ENCODE data around the gene FCGR3A.

Gene FCGR3A

DNA sequence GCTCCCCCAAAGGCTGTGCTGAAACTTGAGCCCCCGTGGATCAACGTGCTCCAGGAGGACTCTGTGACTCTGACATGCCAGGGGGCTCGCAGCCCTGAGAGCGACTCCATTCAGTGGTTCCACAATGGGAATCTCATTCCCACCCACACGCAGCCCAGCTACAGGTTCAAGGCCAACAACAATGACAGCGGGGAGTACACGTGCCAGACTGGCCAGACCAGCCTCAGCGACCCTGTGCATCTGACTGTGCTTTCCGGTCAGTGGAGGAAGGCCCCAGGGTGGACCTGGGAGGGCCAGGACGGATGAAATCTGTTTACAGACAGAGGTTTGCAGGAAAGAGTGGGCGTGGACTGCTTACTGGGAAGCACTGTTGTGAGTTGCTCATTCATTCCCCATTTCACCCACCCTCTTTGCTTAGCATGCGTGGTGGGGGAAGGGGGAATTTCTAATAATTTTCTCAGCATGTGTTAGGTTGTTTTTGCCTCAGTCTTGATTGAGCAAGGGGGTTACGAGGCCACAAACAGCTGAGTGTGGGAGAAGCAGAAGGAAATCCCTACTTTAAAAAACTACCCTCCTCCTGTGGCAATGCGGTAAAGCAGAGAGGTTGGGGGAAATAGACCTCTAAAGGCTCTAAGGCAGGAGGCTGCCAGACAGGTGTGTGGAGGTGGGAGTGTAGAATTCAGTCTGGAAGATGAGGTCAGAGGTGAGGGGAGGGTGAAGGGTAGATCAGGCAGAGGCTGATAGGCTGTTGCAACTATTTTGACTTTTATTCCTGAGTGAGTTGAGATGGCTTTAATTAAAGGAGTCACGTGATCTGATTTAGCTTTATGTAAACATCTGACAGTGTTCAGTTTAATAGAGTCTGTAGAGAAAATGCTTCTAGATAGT, 43.0 kb downstream of the FCGR3A start:
- Histone ChIP-seq H3K27ac (ENCODE audit: low read depth, low read length) (no peak overlapping the region), H3K4me2 (ENCODE audit: low read length) (no peak overlapping the region), H3K27me3 (ENCODE audit: control insufficient read depth, low read length) (peaks cover 4% of the 10 kb centered on the region)

DNA sequence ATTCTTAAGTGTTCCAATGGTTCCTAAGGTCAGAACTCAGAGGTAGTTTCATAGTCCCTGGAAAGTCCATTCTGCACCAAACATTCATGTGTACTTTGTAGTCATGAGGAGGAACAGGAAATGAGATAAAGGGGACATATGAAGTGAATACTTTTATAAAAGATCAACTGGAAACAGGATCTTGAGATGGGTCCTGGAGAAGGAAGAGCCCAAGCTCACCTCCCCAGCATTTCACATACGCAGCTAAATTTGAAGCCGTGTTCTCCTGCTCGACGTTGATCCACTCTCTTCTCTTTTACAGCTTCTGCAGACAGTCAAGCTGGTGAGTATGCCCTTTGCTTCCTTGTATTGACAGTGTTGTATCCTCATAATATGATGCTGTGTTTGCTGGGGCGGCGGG, 43.9 kb downstream of the FCGR3A start:
- peak overlapping the region; percentile 46 for H3K4me2 ChIP-seq (ENCODE audit: low read length)

More for the DNA sequence above, 43.0 kb downstream of the FCGR3A start:
- Histone ChIP-seq H3K79me2 (ENCODE audit: control insufficient read depth, low read length) (no peaks in the 10 kb centered on the region), H3K36me3 (ENCODE audit: control insufficient read depth, low read length) (no peaks in the 10 kb centered on the region), H3K9me3 (ENCODE audit: control insufficient read depth, insufficient read depth, low read length) (no peaks in the 10 kb centered on the region), H3K9me2 (replicated peaks; ENCODE audit: control insufficient read depth, low read length) (no peaks in the 10 kb centered on the region), H4K20me1 (ENCODE audit: control insufficient read depth, insufficient read depth, low read depth, low read length) (no peaks in the 10 kb centered on the region), H3K4me1 (ENCODE audit: control insufficient read depth, low read length) (peaks cover 16% of the 10 kb centered on the region), H3F3A (ENCODE audit: control insufficient read depth, insufficient read depth) (no peaks in the 10 kb centered on the region), H3K4me3 (ENCODE audit: low read length) (no peak overlapping the region)
- TF ChIP-seq, protein P1, sequence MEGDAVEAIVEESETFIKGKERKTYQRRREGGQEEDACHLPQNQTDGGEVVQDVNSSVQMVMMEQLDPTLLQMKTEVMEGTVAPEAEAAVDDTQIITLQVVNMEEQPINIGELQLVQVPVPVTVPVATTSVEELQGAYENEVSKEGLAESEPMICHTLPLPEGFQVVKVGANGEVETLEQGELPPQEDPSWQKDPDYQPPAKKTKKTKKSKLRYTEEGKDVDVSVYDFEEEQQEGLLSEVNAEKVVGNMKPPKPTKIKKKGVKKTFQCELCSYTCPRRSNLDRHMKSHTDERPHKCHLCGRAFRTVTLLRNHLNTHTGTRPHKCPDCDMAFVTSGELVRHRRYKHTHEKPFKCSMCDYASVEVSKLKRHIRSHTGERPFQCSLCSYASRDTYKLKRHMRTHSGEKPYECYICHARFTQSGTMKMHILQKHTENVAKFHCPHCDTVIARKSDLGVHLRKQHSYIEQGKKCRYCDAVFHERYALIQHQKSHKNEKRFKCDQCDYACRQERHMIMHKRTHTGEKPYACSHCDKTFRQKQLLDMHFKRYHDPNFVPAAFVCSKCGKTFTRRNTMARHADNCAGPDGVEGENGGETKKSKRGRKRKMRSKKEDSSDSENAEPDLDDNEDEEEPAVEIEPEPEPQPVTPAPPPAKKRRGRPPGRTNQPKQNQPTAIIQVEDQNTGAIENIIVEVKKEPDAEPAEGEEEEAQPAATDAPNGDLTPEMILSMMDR (IDR thresholded peaks at IDR 0.05; ENCODE audit: low read depth, low read length, poor library complexity, severe bottlenecking): no peak
- TF ChIP-seq EZH2phosphoT487 (IDR thresholded peaks at IDR 0.05; ENCODE audit: borderline replicate concordance, low read length): no peak

DNA sequence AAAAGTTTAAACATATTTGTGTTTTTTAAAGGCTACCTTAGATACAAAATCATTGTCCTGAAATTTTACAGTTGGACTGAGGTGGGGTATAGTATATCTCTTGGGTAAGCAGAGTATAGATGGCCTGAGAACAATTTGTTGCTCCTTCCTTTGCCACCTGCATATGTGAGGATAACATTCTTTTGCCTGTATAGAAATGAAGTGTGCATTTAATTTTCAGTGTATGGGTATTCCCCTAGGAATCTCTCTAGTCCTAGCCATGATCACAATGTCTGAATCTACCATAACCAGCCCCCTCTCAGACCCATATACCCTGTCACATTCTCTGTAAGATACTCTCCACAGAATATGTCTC, 46.2 kb downstream of the FCGR3A start:
- Histone ChIP-seq H4K20me1 (ENCODE audit: control insufficient read depth, insufficient read depth, low read depth, low read length) (no peaks in the 10 kb centered on the region), H3K4me1 (ENCODE audit: control insufficient read depth, low read length) (peaks cover 22% of the 10 kb centered on the region), H3K4me3 (ENCODE audit: low read length) (no peak overlapping the region), H3K36me3 (ENCODE audit: control insufficient read depth, low read length) (no peaks in the 10 kb centered on the region), H3K9me2 (replicated peaks; ENCODE audit: control insufficient read depth, low read length) (no peaks in the 10 kb centered on the region), H3K9me3 (ENCODE audit: control insufficient read depth, insufficient read depth, low read length) (no peaks in the 10 kb centered on the region), H3F3A (ENCODE audit: control insufficient read depth, insufficient read depth) (no peaks in the 10 kb centered on the region), H3K27ac (ENCODE audit: low read depth, low read length) (no peak overlapping the region), H3K27me3 (ENCODE audit: control insufficient read depth, low read length) (peaks cover 14% of the 10 kb centered on the region), H3K79me2 (ENCODE audit: control insufficient read depth, low read length) (no peaks in the 10 kb centered on the region), H3K4me2 (ENCODE audit: low read length) (no peak overlapping the region)
- no peak for TF ChIP-seq EZH2phosphoT487 (IDR thresholded peaks at IDR 0.05; ENCODE audit: borderline replicate concordance, low read length)
- TF ChIP-seq, protein P1 (IDR thresholded peaks at IDR 0.05; ENCODE audit: low read depth, low read length, poor library complexity, severe bottlenecking): no peak

More for the DNA sequence above, 43.9 kb downstream of the FCGR3A start:
- Histone ChIP-seq H3K79me2 (ENCODE audit: control insufficient read depth, low read length) (no peaks in the 10 kb centered on the region), H3K4me1 (ENCODE audit: control insufficient read depth, low read length) (peaks cover 16% of the 10 kb centered on the region), H3K27ac (ENCODE audit: low read depth, low read length) (no peak overlapping the region), H4K20me1 (ENCODE audit: control insufficient read depth, insufficient read depth, low read depth, low read length) (no peaks in the 10 kb centered on the region), H3K9me3 (ENCODE audit: control insufficient read depth, insufficient read depth, low read length) (no peaks in the 10 kb centered on the region), H3K9me2 (replicated peaks; ENCODE audit: control insufficient read depth, low read length) (no peaks in the 10 kb centered on the region), H3K36me3 (ENCODE audit: control insufficient read depth, low read length) (no peaks in the 10 kb centered on the region), H3K27me3 (ENCODE audit: control insufficient read depth, low read length) (peaks cover 9% of the 10 kb centered on the region), H3F3A (ENCODE audit: control insufficient read depth, insufficient read depth) (no peaks in the 10 kb centered on the region), H3K4me3 (ENCODE audit: low read length) (peak overlapping the region; percentile 29)
- TF ChIP-seq, protein P1 (IDR thresholded peaks at IDR 0.05; ENCODE audit: low read depth, low read length, poor library complexity, severe bottlenecking): no peak
- TF ChIP-seq EZH2phosphoT487 (IDR thresholded peaks at IDR 0.05; ENCODE audit: borderline replicate concordance, low read length): no peak

Data from DOHH2 (cell line).